Epithelial cell of esophagus (primary cell): ENCODE results near the gene CFAP57.

ENCODE experiments used
- DNase-seq: peaks from one replicate; pipeline ENCODE4 v3.0.0; 2010; ENCODE audit warnings: low read depth
- H3K4me3 ChIP-seq: 2 replicates; pipeline ENCODE4 v1.5.1; 2011; ENCODE audit warnings: mild to moderate bottlenecking, low read length, control low read depth
- CTCF ChIP-seq: IDR thresholded peaks from 2 replicates; pipeline ENCODE4 v1.5.1; 2011; ENCODE audit warnings: low read depth, mild to moderate bottlenecking, low read length, control low read depth, inconsistent platforms; ENCODE audit not compliant: insufficient read depth; ENCODE audit errors: missing control alignments

The CFAP57 gene

DNA sequence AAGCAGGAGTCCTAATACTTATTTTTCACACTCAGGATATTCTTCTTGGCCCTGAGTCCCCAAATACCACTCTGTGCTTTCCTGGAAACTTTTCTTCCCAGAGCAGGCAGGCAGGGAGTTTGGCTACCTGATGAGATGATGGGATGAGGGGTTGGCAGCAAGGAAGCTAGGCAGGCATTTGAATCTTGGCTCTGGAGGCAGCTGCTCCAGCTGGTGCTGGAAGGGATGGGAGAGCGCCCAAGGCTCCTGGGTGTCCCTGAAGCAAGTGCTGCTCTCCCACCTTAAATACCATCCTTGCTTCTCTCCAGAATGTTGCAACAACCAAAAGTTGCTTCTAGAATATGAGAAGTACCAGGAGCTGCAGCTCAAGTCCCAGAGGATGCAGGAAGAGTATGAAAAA, 49.7 kb downstream of the CFAP57 start:
- no peak for TF ChIP-seq CTCF
- no peak overlapping the region for H3K4me3 ChIP-seq
- no peak for DNase-seq

GRCh38 chr1:43222879-43223278, 50.7 kb downstream of the CFAP57 start:
- H3K4me3 ChIP-seq = no peak overlapping the region
- no peak for TF ChIP-seq CTCF
- no peak for DNase-seq

GRCh38 chr1:43225168-43225567, 53.0 kb downstream of the CFAP57 start:
- DNase-seq = peak; percentile 73
- H3K4me3 ChIP-seq = no peak overlapping the region
- no peak for TF ChIP-seq CTCF

DNA sequence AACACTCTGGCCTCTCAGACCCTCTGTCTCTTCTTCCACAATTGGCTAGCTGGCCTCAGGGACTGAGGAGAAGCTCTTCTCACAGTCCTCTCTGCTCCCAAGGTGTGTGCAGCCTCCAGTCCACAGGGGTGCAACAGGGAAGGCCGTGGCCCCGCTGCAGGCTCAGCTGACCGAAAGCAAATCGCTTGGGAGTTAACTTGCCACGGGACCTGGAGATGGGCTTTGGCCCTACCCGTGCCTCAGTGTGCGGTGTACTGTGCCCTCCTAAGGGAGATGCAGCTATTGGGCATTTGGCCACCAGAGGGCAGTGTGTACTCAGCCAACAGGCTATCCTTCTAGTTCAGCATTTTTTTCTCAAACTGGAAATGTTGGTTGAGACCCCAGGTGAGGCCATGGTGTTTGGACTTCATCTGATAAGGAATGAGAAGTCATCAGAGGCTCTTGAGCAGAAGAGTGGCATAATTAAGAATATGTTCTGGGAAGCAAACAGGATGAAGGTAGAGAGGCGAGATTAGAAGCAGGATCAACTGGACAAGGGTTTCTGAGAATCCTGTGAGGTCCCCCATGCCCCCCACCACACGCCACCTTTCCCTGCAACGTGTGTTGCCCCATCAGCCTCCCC, 55.1 kb downstream of the CFAP57 start:
- peak; percentile 72 for DNase-seq
- peak; percentile 96 for TF ChIP-seq CTCF
- no peak overlapping the region for H3K4me3 ChIP-seq

DNA sequence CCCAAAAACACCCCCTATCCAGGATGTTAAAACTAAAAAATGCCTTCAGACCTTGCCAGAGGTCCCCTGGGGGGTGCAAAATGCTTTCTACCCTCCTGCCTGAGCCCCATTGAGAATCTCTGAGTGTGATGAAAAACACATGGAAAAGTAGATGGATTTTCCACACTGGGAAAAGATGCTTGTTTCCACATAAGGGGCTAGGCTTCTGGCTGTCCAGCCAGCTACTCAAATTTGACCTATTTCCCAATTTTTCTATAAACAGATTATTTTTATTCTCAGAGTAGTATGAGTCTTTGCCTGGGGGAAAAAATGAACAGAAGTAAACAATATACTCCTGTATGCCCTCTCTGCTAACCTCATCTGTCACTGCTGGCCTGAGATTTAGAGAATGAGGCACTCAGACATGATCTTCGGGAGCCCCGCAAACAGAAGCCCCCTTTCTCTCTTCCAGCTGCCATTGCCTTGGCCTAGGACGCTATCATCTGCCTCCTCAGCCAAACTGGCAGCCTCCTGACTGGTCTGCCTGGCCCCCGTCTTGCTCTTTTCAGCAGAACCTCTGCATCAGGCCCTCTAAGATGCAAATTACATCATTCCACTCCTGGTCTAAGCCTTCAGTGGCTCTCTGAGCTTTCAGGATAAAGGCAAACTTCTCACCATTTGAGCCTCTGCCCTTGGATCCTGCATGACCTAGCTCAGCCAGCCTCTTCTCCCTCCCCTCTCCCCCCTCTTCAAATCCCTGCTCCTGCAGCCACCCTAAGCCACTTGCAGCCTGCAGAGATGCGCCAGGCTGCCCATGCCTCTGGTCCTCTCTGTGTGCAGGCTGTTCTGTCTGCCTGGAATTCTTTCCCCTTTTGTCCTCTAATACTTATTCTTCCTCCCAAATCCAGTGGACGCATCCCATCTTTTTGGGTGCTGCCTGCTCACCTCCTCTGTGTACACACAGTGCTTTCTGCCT, 58.0 kb downstream of the CFAP57 start:
- DNase-seq = no peak
- no peak for TF ChIP-seq CTCF
- H3K4me3 ChIP-seq = no peak overlapping the region

- no peak overlapping the region for H3K4me3 ChIP-seq
- TF ChIP-seq CTCF = no peak
- peak; percentile 49 for DNase-seq
These were observed 59.9 kb downstream of the CFAP57 start for GRCh38 chr1:43232074-43232473.

GRCh38 chr1:43232482-43232881, 60.4 kb downstream of the CFAP57 start:
- no peak overlapping the region for H3K4me3 ChIP-seq
- TF ChIP-seq CTCF = no peak
- no peak for DNase-seq
